Esophagus squamous epithelium (tissue), 5 donors: Measurements from ENCODE around the gene S100A8. TPM values are rescaled to one million over a fixed set of nuclear protein-coding genes. Genes with fewer than 3 reads are reported as not detected.

Experiments used
- DNase-seq: peaks from one replicate; lab custom pipeline; 2025; lab: John Stamatoyannopoulos, UW
- H3K27ac ChIP-seq, 4 donors: fragments of 200-600 bp; sonication (generic); one replicate each; pipeline ENCODE4 v1.5.1; 2016 to 2019; ENCODE audit warnings: mild to moderate bottlenecking in 1 of 4
- H3K27me3 ChIP-seq, 4 donors: fragments of 200-600 bp; sonication (generic); 1 replicate in 3 of 4; 2 replicates in 1 of 4; pipeline versions ENCODE4 v1.5.1 to v1.6.0; 2017 to 2021; ENCODE audit warnings: antibody characterized with exemption in 1 of 4
- H3K36me3 ChIP-seq, 3 donors: fragments of 200-600 bp; sonication (generic); one replicate each; pipeline ENCODE4 v1.5.1; 2016 to 2019
- H3K4me1 ChIP-seq, 3 donors: fragments of 200-600 bp; sonication (generic); one replicate each; pipeline ENCODE4 v1.5.1; 2017 to 2019
- H3K4me3 ChIP-seq, 4 donors: fragments of 200-600 bp; sonication (generic); 1 replicate in 3 of 4; 2 replicates in 1 of 4; pipeline ENCODE4 v1.5.1; 2016 to 2019; ENCODE audit warnings: mild to moderate bottlenecking in 2 of 4, moderate library complexity in 1 of 4
- H3K9me3 ChIP-seq, 3 donors: fragments of 200-600 bp; sonication (generic); one replicate each; pipeline ENCODE4 v1.5.1; 2016 to 2019
- CTCF ChIP-seq, 6 experiments: fragments of 450-650 bp in 4 of 6; fragments of 200-600 bp in 2 of 6; sonication (generic) in 2 of 6; IDR thresholded peaks; one replicate each; pipeline ENCODE4 v1.5.1; 2016 to 2019; ENCODE audit warnings: antibody characterized with exemption in 6 of 6, mild to moderate bottlenecking in 4 of 6, moderate library complexity in 4 of 6
- POLR2A ChIP-seq, 4 donors: fragments of 450-650 bp; IDR thresholded peaks; one replicate each; pipeline ENCODE4 v1.6.1; 2017; ENCODE audit warnings: antibody characterized with exemption in 4 of 4, mild to moderate bottlenecking in 4 of 4, moderate library complexity in 3 of 4
- WGBS, 2 donors: methylation state at CpG; one replicate each; pipeline ENCODE4 v1.1.5; 2018; 5-methylcytosine and 5-hydroxymethylcytosine counted together
- intact Hi-C: fragments of 100-400 bp; cut with DNase I; formaldehyde crosslinking; loops from one replicate; pipeline ENCODE4 v1.15.0; 2022
- total RNA-seq, 4 donors: library from RNA; depleted of rRNA; stranded (reverse); fragments of >200 nt; gene quantifications; one replicate each; pipeline ENCODE4 v1.1.0, GENCODE V29; 2016
- donor health status: DM: yes; HTN: yes; CAD: no.

The S100A8 gene
- total RNA-seq, 4 donors from 2014 or later = 4,308 to 17,245 (median 15,998) TPM

- WGBS, 2 donors = 51 to 65% methylated on average over 3 to 4 of the region's 6 CpGs
- Histone ChIP-seq H3K4me1 (peaks cover 34 to 93% (median 52%) of the 10 kb centered on the region in 3 donors), H3K27ac (peak overlapping the region in 3 of 4 donors; percentile 80 to 93 (median 86)), H3K9me3 (no peaks in the 10 kb centered on the region), H3K27me3 (peaks cover 0 to 3% (median 0%) of the 10 kb centered on the region in 4 donors), H3K36me3 (no peaks in the 10 kb centered on the region), H3K4me3 (no peak overlapping the region)
- DNase-seq = no peak
- TF ChIP-seq POLR2A (IDR thresholded peaks at IDR 0.05) (no peak), CTCF (IDR thresholded peaks at IDR 0.05) (no peak)
- intact Hi-C loops = no loop called here
Observed at GRCh38 chr1:153366261-153366660, 24.6 kb downstream of the S100A8 start.

GRCh38 chr1:153365696-153366095, 25.2 kb downstream of the S100A8 start:
- DNase-seq = no peak
- WGBS, 2 donors = 35 to 48% methylated on average over 7 to 8 of the region's 8 CpGs
- intact Hi-C loops = no loop called here

GRCh38 chr1:153364766-153365666, 25.9 kb downstream of the S100A8 start:
- no peak overlapping the region for H3K4me3 ChIP-seq
- DNase-seq = no peak
- peaks cover 34 to 92% (median 43%) of the 10 kb centered on the region in 3 donors for H3K4me1 ChIP-seq
- 37 to 55% methylated on average over 10 of the region's 12 CpGs for WGBS, 2 donors
- intact Hi-C loops = no loop called here
- H3K27ac ChIP-seq = peak overlapping the region; percentile 79 to 93 (median 84)
- no peaks in the 10 kb centered on the region for H3K9me3 ChIP-seq
- TF ChIP-seq POLR2A (IDR thresholded peaks at IDR 0.05) (no peak), CTCF (IDR thresholded peaks at IDR 0.05) (peak in 1 of 6 experiments; percentile 34)
- H3K27me3 ChIP-seq = peaks cover 0 to 3% (median 0%) of the 10 kb centered on the region in 4 donors
- H3K36me3 ChIP-seq = no peaks in the 10 kb centered on the region

More at GRCh38 chr1:153365696-153366095, 25.2 kb downstream of the S100A8 start:
- no peaks in the 10 kb centered on the region for H3K9me3 ChIP-seq
- H3K4me3 ChIP-seq = no peak overlapping the region
- no peaks in the 10 kb centered on the region for H3K36me3 ChIP-seq
- H3K27ac ChIP-seq = peak overlapping the region; percentile 79 to 93 (median 83)
- H3K4me1 ChIP-seq = peaks cover 34 to 92% (median 50%) of the 10 kb centered on the region in 3 donors
- TF ChIP-seq POLR2A (IDR thresholded peaks at IDR 0.05) (no peak), CTCF (IDR thresholded peaks at IDR 0.05) (no peak)
- H3K27me3 ChIP-seq = peaks cover 0 to 3% (median 0%) of the 10 kb centered on the region in 4 donors

- H3K4me3 ChIP-seq = no peak overlapping the region
- H3K27ac ChIP-seq = peak overlapping the region; percentile 75 to 94 (median 90)
- intact Hi-C loops = no loop called here
- TF ChIP-seq CTCF (IDR thresholded peaks at IDR 0.05) (no peak), POLR2A (IDR thresholded peaks at IDR 0.05) (no peak)
- no peaks in the 10 kb centered on the region for H3K36me3 ChIP-seq
- H3K27me3 ChIP-seq = peaks cover 0 to 3% (median 0%) of the 10 kb centered on the region in 4 donors
- H3K4me1 ChIP-seq = peaks cover 34 to 91% (median 40%) of the 10 kb centered on the region in 3 donors
- no peak for DNase-seq
- no peaks in the 10 kb centered on the region for H3K9me3 ChIP-seq
Observed at GRCh38 chr1:153364156-153364555, 26.7 kb downstream of the S100A8 start.

GRCh38 chr1:153363641-153364040, 27.2 kb downstream of the S100A8 start:
- DNase-seq = no peak
- intact Hi-C loops = no loop called here
- peak overlapping the region; percentile 70 to 94 (median 90) for H3K27ac ChIP-seq
- H3K4me3 ChIP-seq = no peak overlapping the region
- no peak for TF ChIP-seq CTCF (IDR thresholded peaks at IDR 0.05)
- no peak for TF ChIP-seq POLR2A (IDR thresholded peaks at IDR 0.05)
- 58 to 76% methylated on average over 3 of the region's 3 CpGs for WGBS, 2 donors
- peaks cover 0 to 3% (median 0%) of the 10 kb centered on the region in 4 donors for H3K27me3 ChIP-seq
- H3K9me3 ChIP-seq = no peaks in the 10 kb centered on the region
- H3K4me1 ChIP-seq = peaks cover 34 to 91% (median 40%) of the 10 kb centered on the region in 3 donors
- no peaks in the 10 kb centered on the region for H3K36me3 ChIP-seq
